Activated CD8-positive, alpha-beta memory T cell treated with anti-CD3 and anti-CD28 coated beads for 1 hour (primary cell): ENCODE measurements around the gene POPDC3.

Source experiments
- DNase-seq, 2 donors: peaks; one replicate each; pipeline ENCODE4 v3.0.0-alpha.2; 2020; ENCODE audit warnings: low read depth in 1 of 2; ENCODE audit errors: extremely low read depth in 1 of 2

The POPDC3 gene

DNA sequence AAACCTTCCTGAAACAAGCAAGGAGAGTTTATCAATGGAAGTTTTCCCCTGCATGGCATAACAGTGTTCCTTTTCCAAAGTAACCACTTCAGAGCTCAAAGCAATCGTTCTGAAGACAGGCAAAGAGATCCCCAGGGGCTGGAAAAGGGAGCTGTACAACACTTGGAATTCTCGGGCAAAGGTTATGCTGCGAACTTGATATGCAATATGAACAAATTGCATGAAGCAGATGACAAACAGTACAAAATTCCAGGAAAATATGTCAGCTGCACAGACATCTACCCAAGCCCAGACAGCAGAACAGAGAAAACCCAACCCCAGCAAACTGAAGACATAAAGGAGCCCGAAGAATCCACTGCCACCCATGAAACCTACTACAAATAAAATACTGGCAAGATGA is 18.4 kb downstream of the POPDC3 start:
- no peak for DNase-seq

DNA sequence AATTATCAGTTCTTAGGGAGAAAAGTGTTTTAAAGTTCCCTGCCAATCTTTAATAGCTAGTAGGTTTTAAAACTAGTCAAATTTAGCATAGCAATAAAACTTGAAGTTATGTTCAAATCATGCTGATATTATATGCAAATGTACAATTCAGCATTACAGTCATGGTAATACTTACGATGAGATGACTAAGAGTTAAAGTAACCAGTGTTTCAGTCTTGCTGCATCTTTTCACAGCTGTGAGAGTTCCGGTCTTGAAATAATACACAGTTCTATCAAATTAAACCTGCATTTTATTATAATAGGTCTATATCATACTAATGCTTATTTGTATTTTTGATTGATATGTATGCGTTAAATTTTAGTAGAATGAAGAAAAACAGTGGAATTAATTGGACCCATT is 26.1 kb downstream of the POPDC3 start:
- no peak for DNase-seq

DNA sequence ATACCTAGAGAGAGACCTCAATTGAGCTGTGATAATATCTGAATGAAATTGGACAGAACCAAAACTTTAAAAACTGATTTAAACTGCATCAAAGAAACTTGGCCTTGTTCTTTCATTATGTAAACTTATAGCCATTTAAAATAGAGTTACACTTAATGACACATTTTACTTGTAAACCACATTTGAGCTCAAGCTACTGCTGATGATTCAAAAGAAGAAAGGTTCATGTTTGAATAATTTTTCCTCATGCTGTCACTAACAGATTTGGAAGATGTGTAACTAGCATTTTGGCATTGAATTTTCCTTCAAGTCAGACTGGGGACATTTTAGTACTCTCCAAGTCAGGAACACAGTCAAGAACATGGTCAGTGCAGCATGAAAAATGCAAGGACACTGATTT is 26.9 kb downstream of the POPDC3 start:
- DNase-seq: no peak

DNA sequence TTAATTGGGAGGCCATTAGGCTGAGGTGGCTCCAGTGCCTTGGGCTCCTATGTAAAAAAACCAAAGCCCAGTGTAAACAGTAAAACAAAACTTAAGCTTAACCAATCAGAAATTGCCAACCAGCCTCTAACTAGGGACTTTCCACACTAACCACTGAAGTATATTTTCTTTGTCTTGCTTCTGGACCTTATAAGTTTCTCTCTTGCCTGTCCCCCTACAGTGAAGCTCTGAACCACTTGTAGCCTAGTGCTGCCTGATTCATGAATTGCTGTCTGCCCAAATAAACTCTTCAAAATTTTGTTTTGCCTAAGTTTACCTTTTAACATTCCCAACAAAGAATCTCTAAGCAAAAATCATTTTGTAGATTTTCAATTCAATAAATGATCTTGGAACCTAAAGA is 28.2 kb downstream of the POPDC3 start:
- DNase-seq: no peak

DNA sequence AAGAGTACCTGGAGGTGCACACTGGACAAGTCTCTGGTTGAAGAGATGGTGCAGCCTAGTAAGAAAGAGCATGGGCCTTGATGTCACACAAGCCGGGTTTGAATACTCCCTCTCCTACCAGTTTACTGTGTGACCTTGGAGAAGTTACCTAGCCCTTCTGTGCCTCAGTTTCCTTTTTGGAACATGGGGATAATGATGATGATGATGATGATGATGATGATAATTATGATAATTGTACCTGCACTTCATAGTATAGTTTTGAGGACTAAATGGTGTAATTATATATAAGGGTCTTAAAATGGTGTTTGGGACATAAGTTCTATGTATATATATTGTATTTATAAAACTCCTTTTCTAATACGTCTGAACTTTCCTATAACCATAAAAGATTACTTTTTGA is 41.7 kb downstream of the POPDC3 start:
- DNase-seq: no peak

DNA sequence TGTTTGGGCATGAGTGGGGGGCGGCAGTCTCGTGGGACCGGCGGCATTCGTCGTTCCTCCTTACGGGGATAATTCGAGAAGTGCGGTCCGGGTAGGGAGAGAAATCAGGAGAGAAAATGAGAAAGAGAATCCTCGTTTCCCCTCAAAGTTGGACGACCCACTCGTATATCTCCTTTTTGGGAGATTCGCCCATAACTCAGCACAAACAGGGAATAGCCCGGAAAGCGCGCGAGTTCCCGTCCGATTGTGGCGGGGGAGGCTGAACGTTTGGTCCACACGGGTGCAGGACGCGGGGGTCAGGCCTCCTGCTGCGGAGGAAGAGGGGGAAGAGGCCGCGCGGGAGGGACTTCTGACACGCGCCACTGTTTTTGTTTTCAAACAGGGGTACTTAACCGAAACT is 42.4 kb downstream of the POPDC3 start:
- DNase-seq: no peak

DNA sequence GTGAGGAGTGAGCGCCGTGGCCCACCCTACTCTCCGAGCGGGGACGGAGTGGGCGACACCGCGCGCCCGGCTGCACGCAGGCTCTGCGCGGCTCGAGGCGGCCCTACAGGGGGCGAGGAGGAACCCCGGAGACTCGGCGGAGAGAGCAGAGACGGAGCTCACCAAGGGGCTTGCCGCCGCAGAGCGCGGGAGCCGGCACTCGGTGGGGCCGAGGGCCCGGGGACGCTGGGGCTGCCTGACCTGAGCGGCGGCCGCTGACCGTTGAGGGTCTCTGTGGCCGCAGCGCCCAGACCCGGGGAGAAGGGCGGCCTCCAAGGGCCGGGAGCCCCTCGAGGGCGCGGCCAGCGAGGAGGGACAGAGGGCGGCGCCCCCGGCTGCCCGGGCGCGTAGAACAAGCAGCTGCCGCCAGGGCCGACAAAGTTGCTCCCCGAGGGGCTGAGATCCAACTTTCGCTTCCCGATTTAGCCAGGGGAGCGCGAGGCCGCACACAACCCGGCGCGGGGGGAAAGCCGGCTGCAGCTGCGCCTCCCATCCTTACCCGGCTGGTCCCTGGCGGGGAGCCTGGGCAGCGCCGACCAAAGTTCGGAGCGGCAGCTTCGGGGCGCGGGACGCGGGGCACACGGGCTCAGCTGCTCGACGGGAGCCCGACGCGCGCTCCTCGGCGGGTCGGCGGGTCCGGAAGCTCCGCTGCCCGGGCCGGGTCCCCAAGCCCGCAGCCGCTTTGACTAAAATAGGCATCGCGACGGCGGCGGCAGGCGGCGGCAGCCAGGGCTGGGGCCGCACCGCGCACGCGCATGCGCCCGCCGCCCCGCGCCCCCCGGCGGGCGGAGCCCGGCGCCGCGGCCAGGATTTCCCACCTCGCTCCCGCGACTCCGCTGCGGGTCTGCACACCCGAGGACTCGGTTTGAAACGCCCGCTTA is 43.1 kb downstream of the POPDC3 start:
- DNase-seq: no peak

DNA sequence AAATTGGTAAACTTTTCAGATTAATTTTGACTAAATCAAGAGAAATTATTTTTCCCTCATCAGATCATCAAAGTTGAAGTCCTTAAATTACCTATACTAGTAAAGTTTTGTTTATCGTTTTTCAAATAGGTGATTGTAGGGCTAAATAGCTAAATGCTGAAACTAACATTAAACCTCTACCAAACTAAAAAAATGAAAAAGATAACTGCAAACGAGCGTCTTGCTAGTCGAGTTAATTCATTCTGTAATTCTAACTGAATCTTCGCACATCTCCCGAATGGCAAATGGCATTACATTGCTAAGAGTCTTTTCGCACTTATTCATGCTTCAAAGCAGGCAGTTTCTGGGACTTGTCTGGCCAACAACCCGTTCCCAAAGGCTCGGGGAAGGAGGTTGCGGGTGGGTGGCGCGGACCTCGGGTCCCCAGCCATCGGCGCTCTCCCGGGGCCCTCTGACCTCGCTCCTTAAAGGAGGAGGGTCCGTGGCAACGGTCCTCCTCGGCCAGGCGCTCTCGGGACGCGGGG is 43.8 kb downstream of the POPDC3 start:
- DNase-seq: no peak

DNA sequence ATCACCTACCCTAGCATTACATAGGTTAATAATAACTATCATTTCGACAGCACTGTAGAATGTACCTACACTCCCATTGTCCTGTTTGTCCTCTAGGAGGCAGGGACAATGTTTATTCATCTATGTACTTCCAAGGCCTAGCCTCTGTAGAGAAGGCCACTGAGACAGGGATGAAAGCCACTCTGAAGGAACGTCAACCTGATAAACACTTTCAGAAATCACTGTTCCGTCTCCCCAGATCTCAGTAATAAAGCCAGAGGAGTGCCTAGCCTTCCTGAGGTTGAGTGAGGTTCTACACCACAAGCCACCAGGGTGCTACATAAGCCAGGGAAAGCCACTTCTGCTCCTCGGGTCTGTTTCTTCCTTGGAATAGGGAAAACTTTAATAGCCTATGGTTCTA is 44.8 kb downstream of the POPDC3 start:
- DNase-seq: no peak

DNA sequence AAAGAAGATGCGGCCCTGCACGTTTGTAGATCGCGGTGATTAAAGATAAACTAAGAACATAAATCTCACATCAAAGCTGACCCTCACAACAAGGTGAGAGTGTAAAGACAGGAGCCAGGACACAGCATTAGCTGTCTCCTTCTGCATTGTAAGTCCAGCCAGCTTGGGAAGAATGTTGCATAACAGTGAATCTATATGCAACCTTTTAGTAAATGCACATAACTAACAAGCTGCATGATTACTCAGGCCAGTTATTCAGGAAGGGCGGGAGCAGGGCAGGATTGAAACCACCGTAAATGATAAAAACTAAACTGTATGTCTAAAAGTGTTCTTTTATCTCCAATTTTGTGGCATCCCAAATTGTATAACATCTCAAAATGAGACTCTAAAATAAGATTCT is 57.1 kb downstream of the POPDC3 start:
- no peak for DNase-seq

DNA sequence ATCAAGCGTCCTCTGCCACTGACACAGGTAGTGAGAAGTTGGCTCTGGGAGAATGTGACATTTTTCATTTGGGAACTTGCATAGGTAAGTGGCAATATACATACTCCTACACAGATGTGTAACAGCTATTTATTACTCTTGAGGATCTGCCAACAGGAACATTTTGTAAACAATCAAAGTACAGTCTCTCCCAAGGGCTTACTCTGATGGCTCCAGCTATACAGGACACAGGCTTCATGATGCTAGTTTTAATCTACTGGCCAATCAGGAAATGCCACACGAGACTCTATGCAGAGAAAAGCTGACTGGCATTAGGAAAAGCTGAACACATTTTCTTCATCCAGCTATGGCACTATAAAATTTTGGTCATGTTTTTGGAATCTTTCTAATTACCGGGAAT is 57.8 kb downstream of the POPDC3 start:
- DNase-seq: no peak

DNA sequence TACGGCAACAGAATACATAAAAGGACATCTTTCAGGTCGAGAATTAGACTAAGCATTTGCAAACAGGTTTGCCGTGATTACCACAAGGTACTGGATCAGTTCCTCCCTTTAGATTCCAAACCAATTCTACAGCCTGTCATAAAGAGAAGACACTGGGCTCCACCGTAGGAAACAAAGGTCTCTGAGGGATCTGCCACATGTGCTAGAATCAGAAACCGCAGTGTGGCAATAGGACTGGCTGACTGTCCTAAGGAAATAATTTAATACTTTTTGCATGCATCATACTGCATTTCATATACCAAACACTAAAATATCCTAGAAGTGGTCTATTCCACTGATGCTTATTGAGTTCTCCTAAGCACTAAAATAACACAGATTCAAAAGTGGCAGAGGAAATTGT is 59.2 kb downstream of the POPDC3 start:
- DNase-seq: no peak

DNA sequence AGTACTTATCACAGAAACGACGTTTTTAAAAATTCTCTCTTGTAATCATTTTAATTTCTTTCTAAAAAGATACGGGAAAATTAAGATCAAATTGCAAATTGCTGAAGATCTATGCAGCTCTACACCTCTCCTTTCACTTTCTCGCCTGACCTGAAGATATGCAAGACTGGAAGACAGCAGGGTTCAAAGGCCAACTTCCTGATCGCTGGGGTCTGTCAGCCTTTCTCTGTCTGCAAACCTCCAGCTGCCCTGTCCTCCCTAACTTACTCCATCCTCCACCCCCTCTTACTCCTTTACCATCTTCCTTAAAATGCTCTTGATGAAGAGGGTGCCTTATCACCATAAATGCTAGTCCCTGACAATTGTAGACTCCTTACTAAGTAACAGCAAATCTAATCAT is 63.7 kb downstream of the POPDC3 start:
- DNase-seq: no peak

DNA sequence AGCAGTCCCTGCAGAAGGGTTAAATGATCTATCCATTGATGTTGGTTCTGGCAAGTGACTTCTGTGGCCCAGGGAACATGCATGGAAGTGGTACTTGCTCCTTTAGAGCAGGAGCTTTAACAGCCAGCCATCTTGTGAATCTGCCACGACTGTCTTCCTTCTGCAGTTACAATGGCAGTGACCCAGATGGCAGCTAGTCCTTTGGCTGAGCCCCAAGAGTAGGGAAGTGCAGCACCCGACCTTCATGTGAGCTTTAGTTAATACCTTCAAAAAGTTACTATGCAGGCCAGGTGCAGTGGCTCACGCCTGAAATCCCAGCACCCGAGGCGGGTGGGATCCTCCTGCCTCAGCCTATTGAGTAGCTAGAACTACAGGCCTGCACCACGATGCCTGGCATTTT is 66.4 kb downstream of the POPDC3 start:
- DNase-seq: no peak

DNA sequence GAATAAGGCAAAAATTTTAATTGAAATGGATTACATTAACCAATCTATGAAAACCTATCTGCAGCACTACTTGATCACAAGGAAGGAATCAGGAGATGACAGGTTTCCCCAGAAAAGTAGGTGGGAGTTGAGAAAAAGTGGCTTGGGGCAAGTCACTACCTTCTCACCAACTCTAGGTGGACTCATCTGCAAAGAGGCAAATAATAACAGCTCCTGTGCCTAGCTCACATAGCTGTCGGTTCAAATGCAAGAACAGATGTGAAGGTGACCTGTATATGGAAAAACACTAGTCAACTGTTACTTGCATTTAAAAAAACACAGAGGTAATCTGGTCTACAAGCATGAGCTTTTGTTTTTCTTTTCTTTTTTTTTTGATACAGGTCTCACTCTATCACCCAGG is 67.2 kb downstream of the POPDC3 start:
- DNase-seq: no peak

DNA sequence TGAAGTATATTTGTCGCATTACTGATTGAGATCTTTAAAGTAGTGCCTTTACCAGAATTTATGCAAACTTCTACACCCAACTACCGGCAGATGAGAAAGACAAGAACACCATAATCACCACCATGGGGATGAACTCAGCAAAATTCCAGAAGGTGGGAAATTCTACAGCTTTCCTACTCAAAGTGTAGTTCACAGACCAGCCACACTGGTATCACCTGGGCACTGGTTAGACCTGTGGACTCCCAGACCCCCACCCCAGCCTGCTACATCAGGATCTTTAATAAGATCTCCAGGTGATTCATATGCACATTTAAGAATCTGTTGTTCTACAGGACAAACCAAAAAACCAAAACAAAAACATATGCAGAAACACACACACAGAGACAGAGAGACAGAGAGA is 67.9 kb downstream of the POPDC3 start:
- DNase-seq: no peak

DNA sequence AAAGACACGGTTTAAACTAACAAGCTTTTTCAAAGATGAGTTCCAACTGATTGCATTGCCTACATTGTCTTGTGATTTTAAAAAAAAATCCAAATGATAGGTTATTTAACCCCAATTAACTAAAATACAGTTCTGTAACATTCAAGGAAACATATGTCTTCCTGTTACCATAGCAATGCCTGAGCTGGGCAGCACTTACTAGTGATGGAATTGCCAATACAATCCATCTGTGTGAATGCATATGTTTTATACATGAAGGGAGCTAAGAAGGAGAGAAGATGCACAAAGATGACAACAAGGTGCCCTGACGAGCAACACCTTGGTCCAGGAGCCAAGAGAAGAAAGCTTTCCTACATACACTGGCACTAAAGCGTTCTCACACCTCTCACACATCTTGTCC is 68.7 kb downstream of the POPDC3 start:
- no peak for DNase-seq

DNA sequence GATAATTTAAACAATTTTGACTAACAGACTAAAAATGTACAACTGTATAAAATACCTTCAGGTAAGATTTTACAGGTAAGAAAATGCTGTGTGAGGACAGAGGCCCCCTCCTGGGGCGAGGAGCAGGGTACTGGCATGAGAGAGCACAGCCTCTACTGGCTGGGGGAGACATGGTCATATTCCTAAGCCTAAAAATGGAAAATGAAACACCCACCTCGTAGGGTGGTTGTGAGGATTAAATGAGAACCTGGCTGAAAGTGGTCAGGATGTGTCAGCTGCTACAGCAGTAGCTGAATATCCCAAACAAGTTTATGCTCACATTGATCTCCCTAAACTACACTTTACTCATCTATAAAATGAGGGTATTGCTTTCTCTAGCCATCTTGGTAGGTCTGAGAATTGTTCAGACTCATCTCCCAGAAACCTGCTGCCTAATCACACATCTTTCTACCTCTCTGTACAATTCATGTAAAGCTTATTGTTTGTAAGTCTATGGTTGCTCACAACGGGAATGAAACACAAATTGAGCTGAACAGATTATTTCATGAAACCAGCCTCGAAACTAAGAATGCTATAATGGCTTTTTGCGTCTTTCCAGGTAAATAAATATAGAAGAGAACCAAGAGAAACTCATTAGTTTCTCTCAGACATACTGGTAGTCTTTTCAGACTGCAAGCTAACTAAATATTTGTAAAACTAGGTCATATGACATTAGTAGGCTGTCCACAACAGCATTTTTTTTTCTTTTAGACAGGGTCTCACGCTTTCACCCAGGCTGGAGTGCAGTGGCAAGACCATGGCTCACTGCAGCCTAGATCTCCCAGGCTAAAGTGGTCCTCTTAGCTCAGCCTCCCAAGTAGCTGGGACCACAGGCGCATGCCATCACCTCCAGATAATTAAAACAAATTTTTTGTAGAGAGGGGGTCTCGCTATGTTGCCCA is 69.6 kb downstream of the POPDC3 start:
- no peak for DNase-seq

DNA sequence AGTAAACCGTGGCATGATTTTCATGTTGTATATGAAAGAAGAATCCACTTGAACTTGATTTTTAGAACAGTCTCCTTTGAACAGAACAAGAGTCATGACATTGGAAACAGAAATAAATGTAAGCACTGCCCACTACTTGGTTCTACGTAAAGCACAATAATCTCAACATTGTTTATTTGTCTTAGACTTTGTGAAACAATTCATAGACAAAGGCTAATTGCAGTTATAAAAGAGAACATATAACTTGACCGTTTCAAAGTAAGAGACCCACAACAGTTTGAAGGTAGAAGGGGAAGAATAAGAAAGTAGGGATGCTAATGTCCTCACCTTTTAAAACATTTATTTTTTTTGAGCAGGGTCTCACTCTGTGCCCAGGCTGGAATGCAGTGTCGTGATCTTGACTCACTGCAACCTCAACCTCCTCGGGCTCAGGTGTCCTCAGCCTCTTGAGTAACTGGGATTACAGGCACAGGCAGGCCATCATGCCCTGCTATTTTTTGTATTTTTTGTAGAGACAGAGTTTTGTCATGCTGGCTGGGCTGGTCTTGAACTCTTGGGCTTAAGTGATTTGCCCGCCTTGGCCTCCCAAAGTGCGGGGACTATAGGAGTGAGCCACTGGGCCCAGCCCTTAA is 71.1 kb downstream of the POPDC3 start:
- DNase-seq: no peak
